Glomerular visceral epithelial cell (primary cell): ENCODE results near the gene GSTK1.
"Not testable (repeated sequence)": the region's sequence is repeated elsewhere in the genome, so short reads cannot be mapped to it uniquely, and the experiment has no call there.

Experiments used
- DNase-seq: peaks from one replicate; pipeline ENCODE4 v3.0.0-alpha.2; 2016; ENCODE audit errors: extremely low spot score

Gene GSTK1

GRCh38 chr7:143271240-143271639 is 8.0 kb downstream of the GSTK1 start:
- no peak for DNase-seq

- no peak for DNase-seq
These were observed 9.6 kb downstream of the GSTK1 start for GRCh38 chr7:143272871-143273270.

- peak; percentile 33 for DNase-seq
These were observed 16.2 kb downstream of the GSTK1 start for GRCh38 chr7:143279186-143280098.

- no peak for DNase-seq
These were observed 16.9 kb downstream of the GSTK1 start for GRCh38 chr7:143280160-143280559.

- DNase-seq = no peak
These were observed 17.3 kb downstream of the GSTK1 start for GRCh38 chr7:143280566-143280965.

GRCh38 chr7:143281529-143281928 is 18.3 kb downstream of the GSTK1 start:
- no peak for DNase-seq

GRCh38 chr7:143282124-143282523 is 18.9 kb downstream of the GSTK1 start:
- DNase-seq = no peak

- DNase-seq = no peak
These were observed 20.1 kb downstream of the GSTK1 start for GRCh38 chr7:143283381-143283780.

- peak; percentile 57 for DNase-seq
These were observed 21.6 kb downstream of the GSTK1 start, which contains the start of gene TMEM139 for GRCh38 chr7:143284591-143285469. TSS of gene TMEM139 (plus strand) at chr7:143284958. CDS start at chr7:143285958, 1,000 bp downstream.

GRCh38 chr7:143285470-143285778 is 22.2 kb downstream of the GSTK1 start:
- peak; percentile 85 for DNase-seq

- no peak for DNase-seq
These were observed 22.7 kb downstream of the GSTK1 start for GRCh38 chr7:143285806-143286521.

GRCh38 chr7:143286522-143286890 is 23.3 kb downstream of the GSTK1 start:
- no peak for DNase-seq

- DNase-seq = no peak
These were observed 24.2 kb downstream of the GSTK1 start for GRCh38 chr7:143287339-143287934.

GRCh38 chr7:143287935-143288826 is 24.9 kb downstream of the GSTK1 start, which contains the start of gene CASP2:
TSS of gene CASP2 (plus strand) at chr7:143288351. CDS start at chr7:143288456, 105 bp downstream.
- DNase-seq = peak; percentile 97

- no peak for DNase-seq
These were observed 25.6 kb downstream of the GSTK1 start for GRCh38 chr7:143288836-143289235.

GRCh38 chr7:143289421-143289820 is 26.2 kb downstream of the GSTK1 start:
- no peak for DNase-seq

- DNase-seq = not testable (repeated sequence)
These were observed 26.6 kb downstream of the GSTK1 start for GRCh38 chr7:143289888-143290287.

GRCh38 chr7:143290293-143290692 is 27.1 kb downstream of the GSTK1 start:
- no peak for DNase-seq

GRCh38 chr7:143292876-143293275 is 29.6 kb downstream of the GSTK1 start:
- DNase-seq = no peak

GRCh38 chr7:143295870-143296269 is 32.6 kb downstream of the GSTK1 start:
- no peak for DNase-seq
